Measurements from ENCODE around the gene PCDH9.
"Not testable (repeated sequence)": the region's sequence is repeated elsewhere in the genome, so short reads cannot be mapped to it uniquely, and the experiment has no call there.

The PCDH9 gene

GRCh38 chr13:66301482-66301881, 928.7 kb downstream of the PCDH9 start:
- no peak overlapping the region for H3K4me3 ChIP-seq (ENCODE audit: control insufficient read depth, low read depth, low read length)
- no peak for DNase-seq (ENCODE audit: low read depth)
- no peak for TF ChIP-seq CTCF (conservative IDR thresholded peaks at IDR 0.05; ENCODE audit: control insufficient read depth, insufficient read depth, low read depth, low read length)

GRCh38 chr13:66301006-66301405, 929.1 kb downstream of the PCDH9 start:
- no peak for TF ChIP-seq CTCF (conservative IDR thresholded peaks at IDR 0.05; ENCODE audit: control insufficient read depth, insufficient read depth, low read depth, low read length)

GRCh38 chr13:66296875-66297274, 933.3 kb downstream of the PCDH9 start:
- no peak for DNase-seq (ENCODE audit: low read depth)
- TF ChIP-seq CTCF (conservative IDR thresholded peaks at IDR 0.05; ENCODE audit: control insufficient read depth, insufficient read depth, low read depth, low read length): no peak
- no peak overlapping the region for H3K4me3 ChIP-seq (ENCODE audit: control insufficient read depth, low read depth, low read length)

More at GRCh38 chr13:66301006-66301405, 929.1 kb downstream of the PCDH9 start:
- DNase-seq (ENCODE audit: low read depth): no peak
- no peak overlapping the region for H3K4me3 ChIP-seq (ENCODE audit: control insufficient read depth, low read depth, low read length)

- no peak for TF ChIP-seq CTCF (conservative IDR thresholded peaks at IDR 0.05; ENCODE audit: control insufficient read depth, insufficient read depth, low read depth, low read length)
- H3K4me3 ChIP-seq (ENCODE audit: control insufficient read depth, low read depth, low read length): no peak overlapping the region
- no peak for DNase-seq (ENCODE audit: low read depth)
Measured at GRCh38 chr13:66296328-66296727, 933.8 kb downstream of the PCDH9 start.

GRCh38 chr13:66286806-66287205, 943.3 kb downstream of the PCDH9 start:
- not testable (repeated sequence) for DNase-seq (ENCODE audit: low read depth); H3K4me3 ChIP-seq (ENCODE audit: control insufficient read depth, low read depth, low read length)

- no peak overlapping the region for H3K4me3 ChIP-seq (ENCODE audit: control insufficient read depth, low read depth, low read length)
- no peak for TF ChIP-seq CTCF (conservative IDR thresholded peaks at IDR 0.05; ENCODE audit: control insufficient read depth, insufficient read depth, low read depth, low read length)
- no peak for DNase-seq (ENCODE audit: low read depth)
Measured at GRCh38 chr13:66275416-66275815, 954.7 kb downstream of the PCDH9 start.

GRCh38 chr13:66273011-66273410, 957.1 kb downstream of the PCDH9 start:
- DNase-seq (ENCODE audit: low read depth): no peak
- TF ChIP-seq CTCF (conservative IDR thresholded peaks at IDR 0.05; ENCODE audit: control insufficient read depth, insufficient read depth, low read depth, low read length): no peak
- H3K4me3 ChIP-seq (ENCODE audit: control insufficient read depth, low read depth, low read length): no peak overlapping the region
